ENCODE measurements around the gene SRRM2. TPM values are rescaled to one million over a fixed set of nuclear protein-coding genes. Genes with fewer than 3 reads are reported as not detected.
A peak's percentile ranks its signal among the peaks of the same experiment; 100 is the strongest.

Gene SRRM2
- total RNA-seq, 1 donor from 2014 or later, result 409 TPM

DNA sequence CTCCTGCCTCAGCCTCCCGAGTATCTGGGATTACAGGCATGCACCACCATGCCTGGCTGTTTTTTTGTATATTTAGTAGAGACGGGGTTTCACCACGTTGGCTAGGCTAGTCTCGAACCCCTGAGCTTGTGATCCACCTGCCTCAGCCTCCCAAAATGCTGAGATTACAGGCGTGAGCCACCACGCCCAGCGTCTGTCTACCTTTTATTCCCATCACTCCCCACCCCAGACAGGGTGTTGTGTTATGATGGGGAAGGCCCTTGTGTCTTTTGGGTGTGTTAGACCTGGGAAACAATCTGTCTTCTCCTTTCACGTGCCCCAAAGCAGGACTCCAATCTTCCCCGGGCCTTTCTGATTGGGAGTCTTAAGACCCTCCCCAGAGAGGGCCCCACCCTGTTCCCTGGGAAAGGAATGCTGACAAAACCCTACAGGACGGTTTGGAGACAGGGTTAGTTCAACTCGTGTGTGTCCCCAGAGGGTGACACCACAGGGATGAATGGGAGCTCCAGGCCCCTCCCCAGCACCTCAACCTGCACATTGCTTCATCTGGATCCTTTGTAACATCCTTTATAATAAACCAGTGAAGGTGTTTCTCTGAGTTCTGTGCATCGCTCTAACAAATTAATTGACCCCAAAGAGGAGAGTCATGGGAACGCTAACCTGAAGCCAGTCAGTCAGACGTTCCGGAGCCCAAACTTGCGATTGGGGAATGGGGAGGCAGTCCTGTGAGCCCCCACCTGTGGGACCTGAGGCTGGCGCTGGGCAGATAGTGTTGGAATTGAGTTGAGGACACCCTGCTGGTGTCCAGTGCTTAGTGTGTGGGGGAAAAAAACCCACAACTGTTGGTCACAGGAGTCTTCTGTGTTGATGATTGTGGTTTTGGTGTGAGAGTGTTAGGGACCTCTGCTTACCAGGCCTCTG is 27.8 kb downstream of the SRRM2 start:
- no peak for FAIRE-seq
- H3K9me3 Mint-ChIP-seq (ENCODE audit: unreplicated experiment), result peaks cover 4% of the 10 kb centered on the region
- Histone ChIP-seq H3K36me3 (ENCODE audit: insufficient read depth, low read length) (peaks cover 2% of the 10 kb centered on the region), H3K4me3 (ENCODE audit: insufficient read depth, low read depth, low read length) (no peak overlapping the region), H3K4me2 (ENCODE audit: low read length) (no peak overlapping the region), H3K79me2 (ENCODE audit: insufficient read depth, low read length) (peaks cover 34% of the 10 kb centered on the region), H4K20me1 (ENCODE audit: insufficient read depth, low read length) (peaks cover 12% of the 10 kb centered on the region), H3K9ac (ENCODE audit: low read length) (no peak overlapping the region), H3K4me1 (ENCODE audit: insufficient read depth, low read length) (peaks cover 19% of the 10 kb centered on the region), H3K27me3 (ENCODE audit: insufficient read depth, low read length) (peaks cover 8% of the 10 kb centered on the region), H2AFZ (ENCODE audit: low read depth, low read length) (no peak overlapping the region), H3K9me3 (ENCODE audit: insufficient read depth, low read depth, low read length) (no peaks in the 10 kb centered on the region), H3K27ac (ENCODE audit: low read depth, low read length) (no peak overlapping the region)
- TF ChIP-seq EZH2 (IDR thresholded peaks at IDR 0.05; ENCODE audit: insufficient read depth, low read length), result no peak
- TF ChIP-seq CTCF (IDR thresholded peaks at IDR 0.05; ENCODE audit: insufficient read depth, low read depth, low read length), result no peak
- peak overlapping the region; percentile 14 for H3K4me3 Mint-ChIP-seq (ENCODE audit: unreplicated experiment)
- peaks cover 11% of the 10 kb centered on the region for H3K27me3 Mint-ChIP-seq (ENCODE audit: low read depth, unreplicated experiment)
- H3K4me1 Mint-ChIP-seq (ENCODE audit: low read depth, unreplicated experiment), result peaks cover 10% of the 10 kb centered on the region
- no peak overlapping the region for H3K27ac Mint-ChIP-seq (ENCODE audit: unreplicated experiment)
- peaks cover 9% of the 10 kb centered on the region for H3K36me3 Mint-ChIP-seq (ENCODE audit: low read depth, unreplicated experiment)
- no peak for DNase-seq (ENCODE audit: low read depth)

- Histone ChIP-seq H3K9me3 (ENCODE audit: insufficient read depth, low read depth, low read length) (no peaks in the 10 kb centered on the region), H3K4me3 (ENCODE audit: insufficient read depth, low read depth, low read length) (no peak overlapping the region), H2AFZ (ENCODE audit: low read depth, low read length) (no peak overlapping the region), H4K20me1 (ENCODE audit: insufficient read depth, low read length) (no peaks in the 10 kb centered on the region), H3K79me2 (ENCODE audit: insufficient read depth, low read length) (peaks cover 12% of the 10 kb centered on the region), H3K36me3 (ENCODE audit: insufficient read depth, low read length) (no peaks in the 10 kb centered on the region), H3K27me3 (ENCODE audit: insufficient read depth, low read length) (peaks cover 13% of the 10 kb centered on the region), H3K4me2 (ENCODE audit: low read length) (no peak overlapping the region), H3K27ac (ENCODE audit: low read depth, low read length) (no peak overlapping the region), H3K9ac (ENCODE audit: low read length) (no peak overlapping the region), H3K4me1 (ENCODE audit: insufficient read depth, low read length) (peaks cover 16% of the 10 kb centered on the region)
- TF ChIP-seq EZH2 (IDR thresholded peaks at IDR 0.05; ENCODE audit: insufficient read depth, low read length) (no peak), CTCF (IDR thresholded peaks at IDR 0.05; ENCODE audit: insufficient read depth, low read depth, low read length) (no peak)
- Mint-ChIP-seq H3K36me3 (ENCODE audit: low read depth, unreplicated experiment) (no peaks in the 10 kb centered on the region), H3K9me3 (ENCODE audit: unreplicated experiment) (peaks cover 4% of the 10 kb centered on the region), H3K27ac (ENCODE audit: unreplicated experiment) (no peak overlapping the region), H3K4me1 (ENCODE audit: low read depth, unreplicated experiment) (peaks cover 10% of the 10 kb centered on the region), H3K27me3 (ENCODE audit: low read depth, unreplicated experiment) (peaks cover 15% of the 10 kb centered on the region), H3K4me3 (ENCODE audit: unreplicated experiment) (no peak overlapping the region)
- no peak for FAIRE-seq
- DNase-seq (ENCODE audit: low read depth), result no peak
Observed at GRCh38 chr16:2782583-2783351, 30.3 kb downstream of the SRRM2 start.
